Kidney (tissue), 14 donors: ENCODE data around the gene NDOR1. TPM values are rescaled to one million over a fixed set of nuclear protein-coding genes. Genes with fewer than 3 reads are reported as not detected.

Experiments used
- DNase-seq, 5 donors: peaks; one replicate each; pipeline ENCODE4 v3.0.0-alpha.2; 2013 to 2020
- FAIRE-seq: peaks from 2 replicates; lab custom pipeline; 2012; peaks lifted over from hg19 to GRCh38; lab: Jason Lieb, UNC
- H3K27ac ChIP-seq, 2 donors: one replicate each; pipeline ENCODE4 v1.7.0; 2013; ENCODE audit warnings: low read depth in 2 of 2, low read length in 2 of 2, inconsistent platforms in 1 of 2
- H3K27me3 ChIP-seq: one replicate; pipeline ENCODE4 v1.7.1; 2013; ENCODE audit warnings: low read length, inconsistent platforms; ENCODE audit not compliant: control insufficient read depth, insufficient read depth
- H3K36me3 ChIP-seq, 3 donors: one replicate each; pipeline versions ENCODE4 v1.7.0 to v1.7.1; 2013; ENCODE audit warnings: low read length in 3 of 3, control low read depth in 1 of 3, inconsistent platforms in 1 of 3; ENCODE audit not compliant: insufficient read depth in 3 of 3, control insufficient read depth in 2 of 3
- H3K4me1 ChIP-seq, 3 donors: one replicate each; pipeline versions ENCODE4 v1.7.0 to v1.7.1; 2013; ENCODE audit warnings: low read length in 3 of 3, inconsistent platforms in 1 of 3, low read depth in 1 of 3; ENCODE audit not compliant: control insufficient read depth in 2 of 3, insufficient read depth in 2 of 3
- H3K4me3 ChIP-seq, 3 donors: one replicate each; pipeline versions ENCODE4 v1.7.0 to v1.8.1; 2013; ENCODE audit warnings: low read length in 3 of 3, control low read depth in 1 of 3, inconsistent platforms in 1 of 3
- H3K9ac ChIP-seq, 3 donors: one replicate each; pipeline versions ENCODE4 v1.7.0 to v1.7.1; 2013; ENCODE audit warnings: low read length in 3 of 3, control low read depth in 1 of 3, inconsistent platforms in 1 of 3
- H3K9me3 ChIP-seq, 3 donors: one replicate each; pipeline versions ENCODE4 v1.7.0 to v1.7.1; 2013; ENCODE audit warnings: low read length in 3 of 3, control low read depth in 1 of 3, inconsistent platforms in 1 of 3; ENCODE audit not compliant: control insufficient read depth in 2 of 3, insufficient read depth in 1 of 3
- intact Hi-C: fragments of 100-400 bp; cut with DNase I; formaldehyde crosslinking; loops from one replicate; pipeline ENCODE4 v1.11.1; 2022
- polyA plus RNA-seq: library from polyadenylated mRNA; stranded (reverse); fragments of 350-450 nt; fragmentation: Illumina TruSeq; extraction: RNeasy Lipid Tissue Mini Kit (QIAGEN cat#74804); gene quantifications from one replicate; pipeline ENCODE4 v1.2.3, GENCODE V29; 2014; ENCODE audit warnings: low read depth, low replicate concordance; ENCODE audit not compliant: insufficient read depth
- total RNA-seq: library from RNA; stranded (reverse); fragmentation: NEBNext Ultra II Directional; extraction: Animal tissue kit (Norgen Biotek cat#: 25700); gene quantifications from one replicate; pipeline ENCODE4 v1.2.1, GENCODE V29; 2021
- TF ChIP-seq, protein P1 (sequence below): IDR thresholded peaks from 3 replicates; pipeline ENCODE4 v1.5.1; 2012; ENCODE audit warnings: mild to moderate bottlenecking, moderate library complexity, borderline replicate concordance; ENCODE audit not compliant: insufficient read depth; ENCODE audit errors: extremely low read depth
- donor health status: control.
- donor health status: control.
- donor health status: control.
- donor health status: control.
- donor health status: control.
- donor health status: DM: yes; HTN: yes; CAD: no.
- donor health status: Normal renal cell carcinoma (clear cell type).

NDOR1 gene
- total and polyA plus RNA-seq, 2 donors from 2014 or later, result 5.9 to 17.8 TPM

DNA sequence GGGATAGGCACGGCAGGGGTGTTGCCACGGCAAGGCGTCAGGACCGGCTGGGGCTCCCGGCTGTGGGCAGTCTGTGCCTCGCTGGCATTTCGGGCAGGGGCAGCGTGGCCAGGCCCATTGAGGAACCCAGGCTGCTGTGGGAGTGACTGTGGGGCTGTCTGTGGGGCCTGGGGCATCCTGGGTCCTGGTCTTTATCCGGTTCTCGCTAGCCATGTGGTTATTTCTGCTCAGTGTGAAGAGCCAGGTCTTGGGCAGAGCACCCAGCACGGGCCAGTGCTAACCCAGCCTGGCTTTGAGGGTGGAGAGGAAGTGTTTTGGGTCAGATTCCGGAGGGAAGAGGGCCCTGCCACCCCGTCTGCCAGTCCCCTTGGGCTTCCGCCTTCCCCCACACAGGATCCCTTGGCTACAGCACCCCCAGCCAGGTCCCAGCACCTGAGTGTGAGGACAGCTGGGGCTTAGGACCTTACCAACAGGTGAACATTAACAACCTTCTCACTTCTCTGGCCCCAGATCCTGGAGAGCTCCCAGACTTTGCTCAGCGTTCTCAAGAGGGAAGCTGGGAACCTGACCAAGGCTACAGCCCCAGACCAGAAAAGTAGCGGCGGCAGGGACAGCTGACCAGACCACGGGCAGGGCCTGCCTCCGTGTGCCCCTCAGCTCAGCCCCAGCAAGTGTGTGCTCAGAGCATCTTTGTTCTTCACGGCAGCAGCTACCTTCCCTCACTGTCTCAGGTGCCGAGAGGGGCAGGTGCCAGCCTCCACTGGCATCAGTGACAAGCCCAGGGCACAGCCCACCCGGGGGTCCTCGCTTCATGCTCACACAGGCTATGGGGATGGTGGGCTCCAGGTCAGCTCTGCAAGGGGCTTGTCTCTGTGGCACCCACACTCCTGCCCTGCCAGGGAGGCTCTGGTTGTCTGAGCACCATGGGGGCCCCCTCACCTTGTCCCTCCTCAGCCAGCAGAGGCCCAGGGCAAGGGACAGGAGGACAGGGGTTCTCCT, 15.9 kb upstream of the NDOR1 start:
- H3K27me3 ChIP-seq, result no peaks in the 10 kb centered on the region
- H3K4me3 ChIP-seq, result peak overlapping the region; percentile 74 to 94 (median 75)
- H3K4me1 ChIP-seq, result peaks cover 4 to 48% (median 35%) of the 10 kb centered on the region in 3 donors
- H3K27ac ChIP-seq, result peak overlapping the region; percentile 75 to 85
- H3K9me3 ChIP-seq, result no peaks in the 10 kb centered on the region
- peaks cover 0 to 15% (median 4%) of the 10 kb centered on the region in 3 donors for H3K36me3 ChIP-seq
- no peak for FAIRE-seq
- intact Hi-C loops, result no loop called here
- H3K9ac ChIP-seq, result peak overlapping the region; percentile 58 to 80 (median 70)
- DNase-seq, result no peak
- TF ChIP-seq, protein P1, sequence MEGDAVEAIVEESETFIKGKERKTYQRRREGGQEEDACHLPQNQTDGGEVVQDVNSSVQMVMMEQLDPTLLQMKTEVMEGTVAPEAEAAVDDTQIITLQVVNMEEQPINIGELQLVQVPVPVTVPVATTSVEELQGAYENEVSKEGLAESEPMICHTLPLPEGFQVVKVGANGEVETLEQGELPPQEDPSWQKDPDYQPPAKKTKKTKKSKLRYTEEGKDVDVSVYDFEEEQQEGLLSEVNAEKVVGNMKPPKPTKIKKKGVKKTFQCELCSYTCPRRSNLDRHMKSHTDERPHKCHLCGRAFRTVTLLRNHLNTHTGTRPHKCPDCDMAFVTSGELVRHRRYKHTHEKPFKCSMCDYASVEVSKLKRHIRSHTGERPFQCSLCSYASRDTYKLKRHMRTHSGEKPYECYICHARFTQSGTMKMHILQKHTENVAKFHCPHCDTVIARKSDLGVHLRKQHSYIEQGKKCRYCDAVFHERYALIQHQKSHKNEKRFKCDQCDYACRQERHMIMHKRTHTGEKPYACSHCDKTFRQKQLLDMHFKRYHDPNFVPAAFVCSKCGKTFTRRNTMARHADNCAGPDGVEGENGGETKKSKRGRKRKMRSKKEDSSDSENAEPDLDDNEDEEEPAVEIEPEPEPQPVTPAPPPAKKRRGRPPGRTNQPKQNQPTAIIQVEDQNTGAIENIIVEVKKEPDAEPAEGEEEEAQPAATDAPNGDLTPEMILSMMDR, result no peak

DNA sequence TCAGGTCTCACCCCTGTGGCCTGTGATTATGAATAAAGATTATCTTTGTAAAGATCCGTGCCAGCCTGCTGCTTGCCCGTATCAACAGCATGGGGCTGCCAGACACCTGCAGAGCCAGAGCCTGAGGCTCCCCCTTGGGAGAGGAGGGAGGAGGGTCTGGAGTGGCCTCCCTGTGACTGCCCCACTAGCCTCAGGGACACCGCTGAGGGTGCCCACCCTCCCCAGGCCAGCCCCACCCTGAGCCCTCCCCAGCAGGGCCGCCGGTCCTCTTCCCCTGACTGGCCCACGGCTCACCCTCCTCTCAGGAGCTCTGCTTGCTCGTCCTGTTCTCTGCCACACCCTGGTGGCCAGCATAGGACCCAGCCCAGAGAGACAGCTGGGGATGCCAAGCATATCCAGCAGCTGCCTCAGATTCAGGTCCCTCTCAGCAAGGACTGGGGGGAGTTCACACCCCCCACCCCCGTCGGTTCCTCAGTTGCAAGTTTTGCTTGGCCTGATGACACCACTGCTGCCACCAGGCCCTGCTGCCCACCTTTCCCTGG, 15.1 kb upstream of the NDOR1 start:
- H3K36me3 ChIP-seq, result peaks cover 0 to 15% (median 4%) of the 10 kb centered on the region in 3 donors
- peak overlapping the region in 1 of 3 donors; percentile 94 for H3K4me3 ChIP-seq
- TF ChIP-seq, protein P1, result no peak
- H3K9ac ChIP-seq, result peak overlapping the region in 1 of 3 donors; percentile 80
- intact Hi-C loops, result no loop called here
- peaks cover 4 to 55% (median 35%) of the 10 kb centered on the region in 3 donors for H3K4me1 ChIP-seq
- H3K9me3 ChIP-seq, result no peaks in the 10 kb centered on the region
- no peaks in the 10 kb centered on the region for H3K27me3 ChIP-seq
- no peak overlapping the region for H3K27ac ChIP-seq
- DNase-seq, result no peak
- no peak for FAIRE-seq

DNA sequence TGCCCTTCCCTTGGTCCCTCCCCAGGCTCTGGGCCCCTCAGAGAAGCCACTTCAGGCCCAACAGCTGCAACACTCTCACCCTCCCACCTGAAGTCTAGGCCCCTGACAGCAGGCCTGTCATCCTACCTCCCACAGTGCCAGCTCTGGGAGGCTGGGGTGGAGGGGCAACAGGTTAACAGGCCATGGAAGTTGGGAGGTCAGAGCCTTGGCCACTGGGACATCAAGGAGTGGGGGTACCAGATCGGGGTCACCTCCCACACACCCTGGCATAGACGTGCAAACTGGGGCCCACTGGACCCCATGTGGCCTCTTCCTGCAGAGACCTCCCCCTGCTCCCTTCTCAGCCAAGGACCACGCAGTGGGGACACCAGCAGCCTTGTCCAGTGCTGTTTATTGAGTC, 14.3 kb upstream of the NDOR1 start:
- H3K4me3 ChIP-seq, result no peak overlapping the region
- H3K9me3 ChIP-seq, result no peaks in the 10 kb centered on the region
- peaks cover 0 to 11% (median 4%) of the 10 kb centered on the region in 3 donors for H3K36me3 ChIP-seq
- H3K4me1 ChIP-seq, result peaks cover 4 to 58% (median 35%) of the 10 kb centered on the region in 3 donors
- DNase-seq (no peak), FAIRE-seq (no peak)
- no peak overlapping the region for H3K27ac ChIP-seq
- no peaks in the 10 kb centered on the region for H3K27me3 ChIP-seq
- intact Hi-C loops, result no loop called here
- no peak overlapping the region for H3K9ac ChIP-seq
- TF ChIP-seq, protein P1, result no peak
